Activated CD8-positive, alpha-beta memory T cell treated with anti-CD3 and anti-CD28 coated beads, Interleukin-2, amount 50 U/mL, for 4 hours (primary cell): ENCODE measurements around the gene ARHGAP26.

Experiments
- DNase-seq: peaks from one replicate; pipeline ENCODE4 v3.0.0-alpha.2; 2020

ARHGAP26 gene

DNA sequence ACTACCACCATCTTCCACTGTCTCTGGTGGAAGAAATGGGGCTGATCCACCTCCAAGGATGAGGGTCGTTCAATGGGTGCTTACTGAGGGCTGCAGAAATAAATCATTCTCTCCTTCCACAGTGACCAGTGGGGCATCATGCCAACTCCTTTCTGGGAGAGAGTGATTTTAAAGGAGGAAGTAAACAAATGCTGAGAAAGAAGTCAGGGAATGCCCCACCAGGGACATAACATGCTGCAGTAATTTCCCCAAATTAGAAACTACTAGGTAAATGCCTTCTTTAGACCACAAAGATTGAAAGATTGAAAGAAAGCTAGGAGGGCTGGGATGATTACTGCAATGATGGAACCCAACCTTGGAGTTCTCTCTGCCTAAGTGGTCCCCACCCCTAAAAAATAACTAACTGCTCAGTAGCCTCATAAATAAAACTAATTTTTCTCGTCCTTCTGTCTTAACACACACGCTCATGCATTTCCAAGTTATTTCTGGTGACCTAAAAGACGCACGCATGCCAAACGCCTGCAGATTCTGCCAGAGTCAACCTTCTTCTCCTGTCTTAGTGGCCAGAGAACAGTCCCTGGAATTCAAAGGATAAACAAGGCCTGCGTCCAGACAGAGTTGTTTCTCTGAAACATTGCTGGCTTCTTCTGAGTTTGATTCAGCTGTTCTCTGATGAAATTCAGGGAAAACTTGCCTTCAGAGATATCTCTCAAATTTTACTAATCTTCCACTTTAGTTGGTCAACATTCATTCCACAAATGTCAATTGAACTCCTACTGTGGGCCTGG lies 383.3 kb downstream of the ARHGAP26 start:
- DNase-seq, result no peak

DNA sequence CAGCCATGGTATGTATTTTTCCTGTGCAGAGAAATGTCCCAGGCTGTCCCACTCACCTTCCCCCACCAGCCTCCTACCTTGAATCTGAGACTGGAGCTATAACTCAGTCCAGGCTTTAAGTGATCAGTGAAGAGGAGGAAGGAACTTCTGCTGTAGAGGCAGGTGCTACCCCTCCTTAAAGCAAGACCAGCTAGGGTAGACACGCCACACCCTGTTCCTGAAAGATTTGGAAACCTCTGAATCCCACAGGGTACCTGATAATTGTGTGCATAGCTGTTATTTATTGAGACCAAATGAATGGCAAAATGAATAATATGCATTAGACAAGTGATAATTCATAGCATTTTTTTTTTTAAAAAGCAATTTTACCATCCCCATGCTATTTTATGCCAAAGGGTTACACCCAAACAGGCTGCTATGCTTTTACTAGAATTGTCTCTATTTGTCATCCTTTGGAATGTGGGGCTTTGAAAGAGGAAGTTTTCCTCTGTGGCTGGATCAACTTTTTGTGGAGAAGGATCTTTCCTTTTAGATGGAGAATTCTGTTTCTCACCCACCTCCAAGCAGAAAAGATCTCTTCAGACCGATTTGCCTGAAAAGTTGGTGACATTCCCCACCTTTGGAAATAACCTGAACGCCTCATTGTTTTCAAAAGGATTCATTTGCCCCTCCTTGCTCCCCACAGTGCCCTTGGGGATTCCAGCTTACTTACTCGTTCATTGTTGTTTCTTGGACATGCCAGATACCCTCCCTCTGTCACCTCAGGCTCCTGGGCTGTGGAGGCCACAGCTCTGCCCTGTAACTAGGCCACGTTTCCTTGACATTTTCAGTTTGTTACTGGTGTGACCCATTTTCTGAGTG lies 384.6 kb downstream of the ARHGAP26 start:
- no peak for DNase-seq

DNA sequence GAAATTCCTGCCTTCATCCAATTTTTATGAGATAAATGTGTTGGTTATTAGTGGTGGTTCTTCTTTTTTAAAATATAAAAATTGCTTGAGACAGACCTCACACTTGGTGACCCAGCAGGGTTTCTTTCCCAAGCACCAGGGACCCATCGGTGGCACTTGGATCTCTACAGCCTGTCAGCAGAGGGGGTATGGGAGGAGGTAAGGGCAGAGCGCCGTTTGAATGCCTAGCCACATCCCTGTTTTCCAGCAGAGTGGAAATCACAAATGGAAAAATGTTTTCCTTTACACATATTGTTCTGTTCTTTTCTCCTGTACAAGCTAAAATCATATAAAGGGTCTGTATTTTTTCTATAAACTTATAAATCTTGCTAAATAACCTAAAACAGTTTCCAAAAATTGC lies 385.3 kb downstream of the ARHGAP26 start:
- no peak for DNase-seq

DNA sequence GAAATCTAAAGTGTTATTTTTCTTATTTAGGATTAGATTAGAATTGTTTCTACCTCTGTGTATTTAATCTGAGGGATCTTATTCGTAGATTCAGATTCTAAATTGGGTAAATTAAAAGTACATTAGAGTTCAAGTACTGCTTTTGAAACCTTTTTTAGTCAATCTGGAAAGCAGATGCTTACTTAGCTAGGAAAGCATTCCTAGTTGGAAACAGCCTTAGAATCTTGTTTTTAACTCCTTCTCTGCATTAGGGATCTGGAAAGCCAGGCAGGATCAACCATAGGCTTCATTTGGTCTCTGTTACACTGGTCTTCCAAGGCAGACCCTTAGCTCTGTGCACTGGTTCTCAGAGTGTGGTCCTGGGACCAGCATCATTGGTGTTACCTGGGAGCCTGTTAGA lies 385.9 kb downstream of the ARHGAP26 start:
- no peak for DNase-seq

DNA sequence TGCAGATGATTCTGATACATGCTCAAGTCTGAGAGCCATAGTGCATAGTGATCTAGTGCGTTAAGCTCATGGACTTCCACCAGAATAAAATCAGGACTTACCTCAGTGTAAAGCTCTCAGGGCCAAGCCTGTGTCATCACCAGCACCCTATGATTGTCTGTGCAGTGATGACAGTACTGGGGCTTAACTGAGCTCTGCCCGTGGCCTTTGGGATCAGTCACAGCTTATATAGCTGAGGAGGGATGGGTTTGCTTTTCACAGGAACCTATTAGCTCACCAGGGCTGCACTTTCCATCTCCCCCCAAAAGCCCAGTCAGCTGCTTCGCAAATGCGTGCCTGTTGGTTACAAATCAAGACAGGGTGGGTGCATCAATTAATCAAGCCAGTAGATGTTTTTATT lies 386.4 kb downstream of the ARHGAP26 start:
- no peak for DNase-seq

DNA sequence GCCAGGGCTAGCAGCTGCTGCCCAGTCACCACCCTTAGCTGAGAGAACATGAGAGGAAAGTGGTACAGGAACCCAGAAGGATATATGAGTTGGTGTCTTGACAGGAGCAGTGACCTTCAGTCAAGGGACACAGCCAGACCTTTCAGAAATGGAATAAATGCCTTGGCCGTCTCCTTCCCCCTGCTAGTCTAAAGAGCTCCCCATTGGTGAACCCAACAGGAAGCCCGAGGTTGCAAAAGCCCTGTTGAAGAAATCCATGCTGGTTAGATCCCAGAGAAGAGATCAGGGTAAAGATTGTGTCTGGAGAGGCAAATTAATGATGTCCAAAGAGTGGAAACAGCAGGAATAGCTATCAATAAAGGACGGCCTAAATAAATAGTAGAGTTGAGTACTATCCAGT lies 388.9 kb downstream of the ARHGAP26 start:
- DNase-seq, result no peak

DNA sequence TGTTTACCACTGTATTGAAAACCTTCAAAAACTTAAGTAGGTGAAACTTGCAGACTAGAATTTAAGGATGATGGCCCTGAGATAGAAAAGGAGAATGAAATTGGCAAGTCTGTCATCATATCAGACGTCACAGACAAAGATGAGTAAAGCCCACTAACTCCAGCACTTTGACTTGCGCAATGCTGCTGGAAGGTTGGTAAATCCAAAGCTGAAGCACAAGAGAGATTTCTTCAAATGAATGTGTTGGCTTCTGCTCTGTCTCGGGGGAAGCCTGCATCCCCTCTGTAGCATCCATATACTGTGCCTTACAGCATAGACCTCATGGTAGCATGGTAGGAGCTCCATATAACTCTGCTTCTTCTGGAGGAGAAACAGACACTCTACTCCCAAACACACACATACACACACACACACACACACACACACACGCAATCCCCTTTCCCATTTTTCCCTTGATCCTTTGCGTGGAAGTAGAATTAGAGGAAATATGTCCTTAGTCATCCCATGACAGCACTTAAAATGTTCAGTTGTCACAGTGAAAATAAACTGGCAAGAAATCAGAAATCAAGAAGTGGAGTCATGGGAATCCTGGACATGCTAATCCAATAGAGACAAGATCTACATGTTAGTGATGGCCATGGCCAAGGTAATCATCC lies 391.8 kb downstream of the ARHGAP26 start:
- DNase-seq, result no peak

DNA sequence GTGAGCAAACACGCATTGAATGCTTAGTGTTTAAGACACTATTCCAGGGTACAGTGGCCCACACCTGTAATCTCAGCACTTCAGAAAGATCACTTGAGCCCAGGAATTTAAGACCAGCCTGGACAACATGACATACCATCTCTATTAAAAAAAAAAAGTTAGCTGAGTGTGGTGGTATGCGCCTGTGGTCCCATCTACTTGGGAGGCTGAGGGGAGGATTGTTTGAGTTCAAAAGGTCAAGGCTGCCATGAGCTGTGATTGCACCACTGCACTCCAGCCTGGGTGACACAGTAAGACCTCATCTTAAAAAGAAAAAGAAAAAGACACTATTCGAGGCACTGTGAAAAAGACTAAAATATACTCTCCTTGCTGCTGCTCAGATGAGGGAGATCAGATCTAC lies 392.6 kb downstream of the ARHGAP26 start:
- no peak for DNase-seq

DNA sequence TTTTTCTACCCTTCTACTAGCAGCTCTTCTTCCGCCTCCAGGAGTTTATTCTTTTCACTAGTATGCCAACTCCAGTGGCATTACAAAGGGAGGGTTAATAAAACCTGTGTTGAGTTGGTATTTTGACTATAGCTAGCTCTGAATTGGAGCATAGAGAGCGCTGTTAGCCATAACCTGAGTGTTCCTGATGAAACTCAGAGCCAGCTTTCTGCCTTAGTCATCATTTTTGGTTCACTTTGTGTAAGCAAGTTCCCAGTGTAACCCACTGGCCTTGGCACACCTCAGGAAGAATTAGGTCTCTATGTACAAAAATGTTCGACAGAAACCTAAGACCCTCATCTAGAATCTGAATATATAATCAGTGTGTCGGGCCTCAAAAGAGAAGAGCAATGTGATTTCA lies 394.4 kb downstream of the ARHGAP26 start:
- no peak for DNase-seq

DNA sequence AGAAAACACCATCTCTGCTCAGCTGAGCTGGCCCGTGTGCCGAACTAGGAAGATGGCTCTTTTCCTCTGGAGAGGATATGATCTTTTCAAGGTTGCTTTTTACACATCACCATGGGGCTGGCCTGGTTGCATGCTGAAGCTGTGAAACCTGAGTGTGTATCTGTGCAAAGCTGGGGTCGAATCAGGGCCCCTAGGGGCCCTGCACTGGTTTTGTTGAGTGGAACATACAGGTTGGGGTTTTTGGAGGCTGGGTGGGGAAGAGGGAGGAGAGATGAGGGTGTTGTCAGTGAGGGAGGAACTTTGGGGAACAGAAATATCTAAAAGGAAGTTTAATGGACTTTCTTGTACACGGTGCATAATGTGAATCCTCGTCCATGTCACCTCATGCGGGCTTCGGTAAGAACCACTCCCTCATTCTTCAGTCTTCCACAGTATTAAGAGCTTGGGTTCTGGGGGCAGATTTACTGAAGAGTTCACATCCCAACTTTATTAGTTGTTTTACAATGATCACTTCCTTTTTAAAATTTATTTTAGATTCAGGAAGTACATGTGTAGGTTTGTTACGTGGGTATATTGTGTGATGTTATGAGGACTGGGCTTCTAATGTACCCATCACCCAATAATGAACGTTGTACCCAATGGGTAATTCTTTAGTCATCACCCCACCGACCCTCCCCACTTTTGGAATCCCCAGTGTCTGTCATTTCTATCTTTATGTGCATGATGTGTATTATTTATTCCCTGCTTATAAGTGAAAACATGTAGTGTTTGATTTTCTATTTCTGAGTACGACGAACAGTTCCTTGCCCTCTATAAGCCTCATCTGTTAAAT lies 395.1 kb downstream of the ARHGAP26 start:
- no peak for DNase-seq

DNA sequence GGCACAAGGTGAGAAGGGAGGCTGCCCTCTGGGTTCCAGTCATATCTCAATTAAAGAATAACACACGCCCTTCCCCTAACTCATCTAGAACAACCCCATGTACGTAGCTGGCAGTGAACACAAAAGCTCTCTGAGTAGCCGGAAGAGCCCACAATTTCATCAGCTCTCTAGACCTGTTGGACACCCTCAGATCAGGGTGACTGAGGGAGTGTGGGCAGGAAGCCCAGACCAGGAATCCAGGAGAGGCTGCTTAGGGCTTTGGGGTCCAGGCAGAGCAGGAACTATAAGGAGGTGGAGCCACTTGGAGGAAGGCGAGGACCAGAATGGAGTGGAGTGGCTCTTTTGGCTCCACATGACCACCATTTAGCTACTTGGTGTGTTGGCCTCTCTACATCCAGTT lies 395.9 kb downstream of the ARHGAP26 start:
- no peak for DNase-seq

DNA sequence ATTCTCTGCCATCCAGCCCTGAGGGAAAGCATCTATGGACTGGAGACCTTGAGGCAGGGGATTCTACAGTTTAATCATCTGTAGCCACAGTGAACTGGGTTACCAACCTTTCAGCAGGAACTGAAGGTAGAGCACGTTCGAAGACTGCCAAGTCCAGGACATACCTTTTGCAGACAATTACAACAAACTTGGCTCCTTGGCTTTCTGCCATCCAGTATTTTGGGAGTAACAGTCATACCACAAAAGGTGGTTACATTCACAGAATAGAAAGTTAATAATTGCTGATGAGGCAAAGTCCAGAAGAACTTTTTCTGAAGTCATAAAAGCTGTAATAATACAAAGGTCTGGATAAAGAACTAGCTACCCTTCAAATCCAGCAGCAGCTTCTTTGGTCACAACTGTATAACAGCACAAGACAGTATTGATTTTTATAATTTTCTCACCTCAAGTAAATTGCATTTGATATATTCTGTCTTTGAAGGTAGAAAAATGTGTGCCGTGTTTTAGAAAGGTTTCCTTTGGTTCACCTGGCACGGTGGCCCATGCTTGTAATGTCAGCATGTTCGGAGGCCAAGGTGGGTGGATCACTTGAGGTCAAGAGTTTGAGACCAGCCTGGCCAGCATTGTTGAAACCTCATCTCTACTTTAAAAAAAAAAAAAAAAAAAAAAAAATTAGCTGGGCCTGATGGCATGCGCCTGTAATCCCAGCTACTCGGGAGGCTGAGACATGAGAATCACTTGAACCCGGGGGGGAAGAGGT lies 396.7 kb downstream of the ARHGAP26 start:
- DNase-seq, result no peak

DNA sequence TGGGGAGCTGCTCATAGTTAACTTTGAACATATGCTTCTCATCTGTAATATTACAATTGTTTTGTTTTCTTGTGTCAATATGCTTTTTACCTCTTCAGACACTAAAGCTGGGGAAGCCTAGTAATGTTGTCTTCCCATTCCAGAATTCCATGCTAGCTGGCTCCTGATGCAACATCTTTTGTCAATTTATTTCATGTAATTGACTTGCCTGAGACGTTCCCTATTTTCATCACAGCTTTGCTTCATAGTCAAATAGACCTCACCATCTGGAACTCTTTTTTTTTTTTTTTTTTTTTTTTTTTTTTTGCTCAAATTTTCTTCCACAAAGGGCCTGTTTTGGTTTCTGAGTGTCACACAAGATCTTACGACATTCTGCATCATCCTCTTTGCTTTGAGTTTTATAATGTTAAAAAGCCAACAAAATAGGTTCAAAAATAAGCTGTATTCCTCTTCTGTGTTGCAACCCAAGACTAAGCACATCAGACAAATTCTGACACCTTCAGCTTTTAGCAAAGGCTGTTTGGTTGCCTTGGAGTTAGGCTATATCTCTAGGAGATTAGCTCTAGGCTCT lies 398.1 kb downstream of the ARHGAP26 start:
- no peak for DNase-seq

DNA sequence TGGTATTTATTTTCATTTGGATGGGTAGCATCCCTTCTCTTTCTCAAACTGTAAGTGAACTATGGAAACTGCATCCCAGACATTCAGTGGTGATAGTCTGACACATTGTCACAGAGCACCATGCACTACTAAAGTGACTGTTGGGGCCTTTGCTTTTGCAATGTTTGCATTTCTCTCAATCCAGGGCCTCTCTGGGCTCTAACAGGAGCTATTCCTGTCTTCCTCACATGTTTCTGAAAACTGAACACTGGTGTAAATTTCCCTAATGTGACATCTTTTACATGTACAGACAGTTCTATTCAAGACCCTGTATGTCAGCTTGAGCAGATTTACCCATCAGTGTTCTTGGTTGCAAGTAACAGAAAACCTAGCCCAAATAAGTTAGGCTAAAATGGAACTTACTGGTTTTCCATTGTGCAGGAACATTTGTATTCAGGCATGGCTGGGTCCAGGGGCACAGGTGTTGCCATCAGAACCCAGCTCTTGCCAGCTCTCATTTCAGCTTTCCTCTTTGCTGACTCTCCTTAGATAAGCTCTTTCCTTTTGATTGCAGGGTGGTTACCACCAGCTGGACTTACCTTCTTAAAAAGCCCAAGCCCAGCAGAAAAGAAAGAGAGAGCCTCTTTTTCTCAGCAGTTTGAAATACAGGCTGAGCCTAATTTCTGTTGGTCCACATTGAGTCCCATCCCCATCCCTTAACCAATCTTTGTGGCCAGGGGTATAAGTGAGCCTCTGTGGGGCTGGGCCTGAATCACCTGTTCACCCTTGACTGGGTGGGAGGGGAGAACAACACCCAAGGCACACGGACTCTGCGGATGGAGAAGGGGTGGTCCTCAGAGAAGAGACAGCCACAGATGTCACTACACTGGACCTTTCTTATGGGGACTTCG lies 399.0 kb downstream of the ARHGAP26 start:
- DNase-seq, result no peak

DNA sequence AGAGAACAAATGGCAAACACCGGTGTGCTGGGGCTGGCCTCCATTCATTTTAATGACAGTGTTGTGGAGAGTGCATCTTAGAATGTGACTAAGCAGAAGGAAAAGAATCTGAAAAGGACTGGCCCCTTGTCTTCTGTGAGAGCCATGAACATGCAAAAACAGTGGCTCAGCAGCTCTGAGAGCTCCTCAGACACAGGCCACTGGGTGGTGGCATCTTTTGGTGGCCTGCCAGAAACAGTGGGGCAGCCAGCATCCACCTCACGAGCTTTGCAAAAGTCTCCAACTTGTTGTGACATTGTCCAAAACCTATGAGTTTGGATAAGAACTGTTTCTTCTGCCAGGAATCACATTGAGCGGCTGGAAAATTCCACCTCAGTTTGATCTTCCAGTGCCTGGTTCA lies 399.9 kb downstream of the ARHGAP26 start:
- DNase-seq, result no peak

DNA sequence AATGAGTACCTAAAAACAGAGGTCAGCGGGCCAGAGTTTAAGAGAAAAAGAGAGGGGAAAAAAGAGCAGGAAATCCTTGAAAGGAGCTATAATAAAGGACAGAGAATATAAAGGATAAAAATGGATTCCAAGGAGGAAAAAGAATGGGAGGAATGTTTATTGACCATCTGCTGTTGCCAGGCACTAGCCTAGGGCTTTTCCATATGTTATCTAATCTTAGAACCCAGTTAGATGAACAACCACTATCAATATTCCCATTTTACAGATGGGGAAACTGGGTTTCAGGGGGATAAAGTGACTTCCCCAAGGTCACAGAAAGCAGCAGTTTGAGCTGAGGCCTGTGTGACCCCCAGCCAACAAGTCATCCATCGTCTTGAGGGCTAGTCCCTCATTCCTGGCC lies 400.8 kb downstream of the ARHGAP26 start:
- DNase-seq, result no peak

DNA sequence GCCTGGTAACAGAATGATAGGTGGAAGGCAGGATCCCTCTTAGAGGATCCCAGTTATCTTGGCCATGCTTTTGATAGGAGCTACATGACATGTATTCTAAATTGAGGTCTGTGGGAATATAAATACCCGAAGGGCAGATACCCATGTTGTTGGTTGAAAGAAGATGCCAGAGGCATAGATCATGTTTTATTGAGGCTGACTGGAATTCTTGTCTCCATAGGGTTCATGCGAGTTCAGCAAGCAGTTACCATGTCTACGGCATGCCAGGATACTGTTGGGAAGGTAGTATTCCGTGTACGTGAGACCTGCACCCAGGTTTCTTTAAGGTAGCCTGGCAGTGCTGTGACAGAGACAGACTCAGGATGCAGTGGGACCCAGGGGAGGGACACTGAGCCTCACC lies 402.6 kb downstream of the ARHGAP26 start:
- no peak for DNase-seq

DNA sequence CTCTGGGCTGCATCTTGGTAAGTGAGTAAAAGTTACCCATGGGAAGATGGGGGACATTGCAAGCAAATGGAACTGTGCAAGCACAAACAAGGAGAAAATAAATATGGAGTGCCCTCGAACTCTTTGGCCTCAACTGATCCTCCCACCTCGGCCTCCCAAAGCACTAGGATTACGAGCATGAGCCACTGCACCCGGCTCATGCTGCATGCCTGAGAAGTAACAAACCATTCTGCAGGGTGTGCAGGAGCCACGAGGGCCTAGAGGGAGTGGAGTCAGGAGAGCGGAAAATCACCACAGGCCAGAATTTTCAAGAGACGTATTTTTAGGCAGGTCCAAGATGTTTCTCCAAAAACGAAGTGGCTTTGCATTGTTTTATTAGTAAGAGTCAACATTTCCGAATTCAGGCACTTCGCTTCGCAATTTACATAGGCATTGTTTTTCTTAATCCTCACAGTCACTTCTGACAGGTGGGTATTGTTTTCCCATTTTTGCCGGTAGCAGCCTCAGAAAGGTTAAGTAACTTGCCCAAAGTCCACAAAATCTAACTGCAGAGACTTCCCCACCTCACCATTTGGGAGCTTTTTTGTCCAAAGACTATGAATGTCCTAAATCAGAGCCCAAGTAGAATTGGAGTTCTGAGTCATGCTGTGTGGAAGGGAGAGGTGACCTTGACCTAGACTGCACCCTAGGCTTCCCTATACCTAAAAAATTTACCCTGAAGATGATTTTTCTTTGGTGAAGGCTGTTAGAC lies 403.1 kb downstream of the ARHGAP26 start:
- DNase-seq, result no peak

DNA sequence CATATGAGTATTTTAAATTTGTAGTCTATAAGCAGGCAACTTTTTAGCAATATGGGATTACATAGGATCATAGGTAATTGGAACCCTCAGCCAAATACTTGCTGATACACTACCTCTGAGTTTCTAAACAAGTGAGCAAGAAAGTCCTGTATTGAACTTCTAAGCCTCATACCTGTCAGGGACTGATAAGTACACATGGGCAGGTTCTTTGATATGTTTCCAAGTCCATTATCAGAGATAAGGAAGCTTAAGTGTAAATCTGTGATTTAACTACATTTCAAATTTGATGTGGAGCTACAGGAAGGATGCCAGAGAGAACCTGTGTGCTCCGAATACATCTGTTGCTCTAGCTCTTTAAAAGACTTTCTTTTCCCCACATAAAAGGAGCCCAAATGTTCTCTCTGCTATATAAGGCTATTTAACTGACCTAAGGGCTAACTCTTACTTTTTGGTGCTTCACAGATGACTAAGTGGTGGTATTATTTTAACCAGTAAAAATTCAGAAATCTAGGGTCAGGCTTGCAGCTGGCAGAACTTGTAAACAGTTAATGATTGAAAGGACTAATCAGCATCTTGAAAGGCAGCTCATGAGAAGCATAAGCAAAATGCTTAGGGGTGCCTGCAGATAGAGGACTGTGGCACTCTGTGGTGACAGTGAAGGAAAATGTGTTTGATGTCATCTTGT lies 404.7 kb downstream of the ARHGAP26 start:
- no peak for DNase-seq
